Transverse colon (tissue), 3 donors: Measurements from ENCODE around the gene ALS2.

Source experiments
- CTCF ChIP-seq, 5 experiments: fragments of 200-600 bp in 3 of 5; fragments of 450-650 bp in 2 of 5; sonication (generic) in 3 of 5; IDR thresholded peaks; 1 replicate in 2 of 5; 2 replicates in 3 of 5; pipeline ENCODE4 v1.5.1; 2016 to 2017; ENCODE audit warnings: antibody characterized with exemption in 5 of 5, inconsistent platforms in 3 of 5, mild to moderate bottlenecking in 2 of 5, moderate library complexity in 1 of 5
- EP300 ChIP-seq: sonication (generic); formaldehyde crosslinking; IDR thresholded peaks from one replicate; pipeline ENCODE4 v1.6.1; 2017; ENCODE audit warnings: antibody characterized with exemption, low read depth

DNA sequence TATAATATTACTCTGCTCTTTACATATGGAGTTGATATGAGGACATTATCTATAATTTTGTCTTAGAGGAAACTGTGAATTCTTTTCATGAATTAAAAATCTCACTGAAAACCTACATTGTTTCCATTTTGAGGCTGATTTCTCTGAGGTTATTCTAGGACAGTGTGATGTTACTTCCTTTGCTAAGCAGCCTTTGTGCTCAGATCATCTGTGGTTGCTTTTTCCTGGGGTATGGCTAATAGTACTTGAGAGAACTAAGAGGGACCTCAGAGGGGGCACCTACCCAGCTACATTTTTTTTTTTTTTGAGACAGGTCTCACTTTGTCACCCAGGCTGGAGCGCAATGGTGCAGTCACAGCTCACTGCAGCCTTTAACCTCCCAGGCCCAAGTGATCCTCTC is 73.6 kb downstream of the ALS2 start:
- TF ChIP-seq CTCF (IDR thresholded peaks at IDR 0.05) (no peak), EP300 (no peak)
